OCI-LY1 (cell line): ENCODE results near the gene LARP6.

ENCODE experiments used
- EZH2 ChIP-seq: fragments of 200-600 bp; sonication (generic), shearing (Covaris generic); IDR thresholded peaks from 2 replicates; pipeline ENCODE4 v1.8.0; 2017; ENCODE audit warnings: borderline replicate concordance, mixed run types, mild to moderate bottlenecking, antibody characterized with exemption, low read length, moderate library complexity, mixed read lengths
- TF ChIP-seq, protein P1 (sequence below): fragments of 200-600 bp; sonication (generic), shearing (Covaris generic); IDR thresholded peaks from 2 replicates; pipeline ENCODE4 v1.5.1; 2017; ENCODE audit warnings: mild to moderate bottlenecking, antibody characterized with exemption, low read length, moderate library complexity, mixed read lengths

DNA sequence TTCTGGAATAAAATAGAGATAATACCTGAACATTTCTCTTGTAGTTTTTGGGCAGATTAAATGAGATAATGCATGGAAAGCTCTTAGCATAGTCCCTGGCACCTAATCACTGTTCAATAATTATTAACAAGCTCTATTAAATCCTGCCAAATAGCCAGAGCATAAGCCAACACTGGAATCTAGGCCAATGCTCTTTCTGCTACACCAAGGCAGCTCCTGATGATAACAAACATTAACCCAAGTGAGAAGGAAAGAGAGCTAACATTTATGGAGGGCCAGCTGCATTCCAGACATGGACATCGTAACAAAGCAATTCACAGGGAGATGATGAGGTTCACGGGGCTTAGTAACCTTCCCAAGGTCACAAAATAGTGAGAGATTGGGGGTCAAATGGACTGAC, 23.3 kb downstream of the LARP6 start:
- TF ChIP-seq, protein P1, sequence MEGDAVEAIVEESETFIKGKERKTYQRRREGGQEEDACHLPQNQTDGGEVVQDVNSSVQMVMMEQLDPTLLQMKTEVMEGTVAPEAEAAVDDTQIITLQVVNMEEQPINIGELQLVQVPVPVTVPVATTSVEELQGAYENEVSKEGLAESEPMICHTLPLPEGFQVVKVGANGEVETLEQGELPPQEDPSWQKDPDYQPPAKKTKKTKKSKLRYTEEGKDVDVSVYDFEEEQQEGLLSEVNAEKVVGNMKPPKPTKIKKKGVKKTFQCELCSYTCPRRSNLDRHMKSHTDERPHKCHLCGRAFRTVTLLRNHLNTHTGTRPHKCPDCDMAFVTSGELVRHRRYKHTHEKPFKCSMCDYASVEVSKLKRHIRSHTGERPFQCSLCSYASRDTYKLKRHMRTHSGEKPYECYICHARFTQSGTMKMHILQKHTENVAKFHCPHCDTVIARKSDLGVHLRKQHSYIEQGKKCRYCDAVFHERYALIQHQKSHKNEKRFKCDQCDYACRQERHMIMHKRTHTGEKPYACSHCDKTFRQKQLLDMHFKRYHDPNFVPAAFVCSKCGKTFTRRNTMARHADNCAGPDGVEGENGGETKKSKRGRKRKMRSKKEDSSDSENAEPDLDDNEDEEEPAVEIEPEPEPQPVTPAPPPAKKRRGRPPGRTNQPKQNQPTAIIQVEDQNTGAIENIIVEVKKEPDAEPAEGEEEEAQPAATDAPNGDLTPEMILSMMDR: no peak
- no peak for TF ChIP-seq EZH2
